GOT3 (cell line): Measurements from ENCODE around the gene GTF3C2.
A peak's percentile ranks its signal among the peaks of the same experiment; 100 is the strongest.
"Not testable (repeated sequence)": the region's sequence is repeated elsewhere in the genome, so short reads cannot be mapped to it uniquely, and the experiment has no call there.

ENCODE experiments used
- DNase-seq: peaks from one replicate; lab custom pipeline; 2025; ENCODE audit warnings: mixed read lengths; lab: John Stamatoyannopoulos, UW

GTF3C2 gene

DNA sequence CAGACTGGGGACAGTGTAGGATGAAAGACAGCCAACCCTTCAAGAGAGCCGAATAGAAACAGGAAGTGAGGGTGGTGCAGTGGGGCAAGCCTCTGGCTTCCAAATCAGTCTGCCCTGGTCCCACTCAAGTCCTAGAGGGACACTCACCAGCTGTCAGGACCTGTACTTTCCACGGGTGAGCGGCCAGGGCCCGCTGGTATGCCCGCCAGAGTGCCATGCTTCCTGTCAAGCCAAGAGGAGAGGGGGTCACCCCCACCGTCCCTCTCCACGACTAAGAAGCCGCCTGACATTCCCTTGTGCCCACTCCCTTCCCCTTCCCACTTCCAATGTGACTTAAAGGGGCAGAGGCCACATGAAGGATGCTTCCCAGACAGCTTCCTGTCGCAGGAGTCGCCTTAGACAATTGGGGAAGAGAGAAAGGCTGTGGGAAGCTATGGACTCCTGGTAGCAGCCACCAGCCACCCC, 34.2 kb downstream of the GTF3C2 start:
- no peak for DNase-seq

DNA sequence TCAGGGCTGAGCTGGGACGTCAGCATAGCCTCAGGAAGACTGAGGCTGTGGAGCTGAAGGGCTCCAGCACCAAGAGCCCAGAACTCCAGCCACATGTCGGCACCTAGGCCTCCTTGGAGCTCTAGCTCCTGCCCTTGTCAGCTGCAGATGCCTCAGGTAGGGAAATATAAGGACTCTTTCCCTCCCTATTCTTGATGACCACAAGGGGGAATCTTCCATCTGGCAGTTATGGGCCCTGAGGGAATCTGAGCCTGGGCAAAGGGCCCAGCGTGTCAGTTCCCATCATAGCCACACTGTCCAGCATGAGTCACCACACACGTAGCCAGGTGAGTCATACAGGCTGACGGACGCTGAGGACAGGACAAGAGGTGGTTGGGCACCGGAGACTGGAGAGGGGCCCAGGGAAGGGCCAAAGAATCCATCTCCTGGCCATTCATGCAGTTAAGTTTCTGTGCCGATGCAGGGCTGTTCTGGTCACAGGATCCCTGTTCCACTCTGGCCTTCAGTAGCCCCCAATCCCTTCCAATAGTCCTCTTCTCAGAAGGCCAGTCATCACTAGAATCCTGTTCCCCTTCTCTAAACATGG, 35.5 kb downstream of the GTF3C2 start:
- peak; percentile 86 for DNase-seq

DNA sequence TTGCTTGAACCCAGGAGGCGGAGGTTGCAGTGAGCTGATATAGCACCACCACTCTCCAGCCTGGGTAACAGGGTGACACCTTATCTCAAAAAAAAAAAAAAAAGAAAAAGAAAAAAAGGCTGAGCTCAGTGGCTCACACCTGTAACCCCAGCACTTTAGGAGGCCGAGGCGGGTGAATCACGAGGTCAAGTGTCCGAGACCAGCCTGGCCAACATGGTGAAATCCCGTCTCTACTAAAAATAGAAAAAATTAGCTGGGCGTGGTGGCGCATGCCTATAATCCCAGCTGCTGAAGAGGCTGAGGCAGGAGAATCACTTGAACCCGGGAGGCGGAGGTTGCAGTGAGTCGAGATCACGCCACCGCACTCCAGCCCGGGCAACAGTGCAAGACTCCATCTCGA, 36.7 kb downstream of the GTF3C2 start:
- DNase-seq, result not testable (repeated sequence)

DNA sequence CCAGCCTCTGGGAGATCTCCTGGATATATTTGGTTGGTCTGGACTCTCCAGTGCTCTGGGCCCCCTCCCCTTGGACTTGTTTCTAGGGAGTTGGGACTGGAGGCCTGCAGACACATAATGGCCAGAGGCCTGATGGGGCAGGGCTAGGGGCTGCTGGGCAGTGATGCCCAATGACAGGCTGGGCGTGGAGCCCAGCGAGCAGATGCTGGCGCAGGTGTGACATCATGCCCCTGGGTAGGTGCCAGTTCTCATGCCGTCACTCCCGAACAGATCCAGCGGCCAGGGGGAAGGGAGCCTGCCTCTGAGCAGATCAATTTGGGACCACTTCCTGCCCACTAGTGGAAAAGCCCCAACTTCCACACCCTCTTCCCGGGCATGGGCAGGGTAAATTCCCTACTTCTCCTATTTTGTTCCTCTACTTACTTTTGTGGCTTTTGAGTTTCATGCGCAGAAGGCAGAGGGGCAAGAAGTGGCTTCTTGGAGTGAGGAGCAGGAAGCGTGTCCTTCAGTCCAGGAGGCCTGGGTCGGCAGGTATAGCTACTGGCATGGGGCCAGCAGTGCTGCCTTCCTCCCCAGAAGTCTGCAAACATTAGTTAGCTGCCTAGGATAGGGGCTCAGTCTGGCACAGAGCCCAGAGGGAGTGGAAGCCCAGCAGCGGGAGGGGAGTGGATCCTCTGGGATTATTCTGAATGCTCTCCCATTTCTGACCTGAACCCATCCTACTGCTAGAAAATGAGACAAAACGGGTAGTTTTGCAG, 39.7 kb downstream of the GTF3C2 start:
- no peak for DNase-seq

DNA sequence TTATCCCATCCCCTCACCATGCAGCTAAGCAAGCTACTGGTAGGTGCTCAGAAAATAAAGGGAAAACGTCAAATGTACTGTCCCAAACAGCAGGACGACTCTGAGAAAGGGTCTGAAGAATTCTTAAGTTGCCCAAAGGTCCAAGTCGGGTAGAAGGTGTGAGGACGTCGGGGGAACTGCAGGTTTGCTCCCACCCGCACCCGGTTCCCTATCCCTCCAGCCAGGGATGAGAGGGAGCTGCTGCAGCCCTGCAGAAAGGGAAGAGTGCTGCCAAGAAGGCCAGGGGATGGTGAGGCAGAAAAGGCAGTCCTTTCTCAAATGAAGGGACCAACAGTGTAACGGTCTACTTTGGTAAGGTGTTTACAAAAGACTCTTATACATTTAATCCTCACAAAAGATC, 41.4 kb downstream of the GTF3C2 start:
- DNase-seq, result no peak

DNA sequence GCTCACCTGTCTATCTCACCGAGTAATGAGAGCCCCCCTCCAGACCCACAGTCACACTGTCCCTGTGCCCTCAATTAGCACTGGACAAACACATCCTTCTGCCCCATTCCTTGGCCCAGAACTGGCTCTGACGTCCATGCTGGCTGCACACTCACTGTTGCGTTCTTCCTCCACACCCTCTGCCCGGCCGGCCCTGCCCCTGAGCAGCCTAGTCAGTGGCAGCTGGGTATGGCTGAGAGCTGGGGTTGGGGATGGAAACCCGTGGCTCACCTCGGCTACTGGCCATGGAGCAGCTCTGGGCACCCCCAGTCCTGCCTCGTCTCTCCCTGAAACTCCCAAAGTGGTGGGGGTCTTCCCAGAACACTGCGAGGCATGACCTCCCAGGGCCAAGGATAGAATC, 41.9 kb downstream of the GTF3C2 start:
- DNase-seq, result no peak

DNA sequence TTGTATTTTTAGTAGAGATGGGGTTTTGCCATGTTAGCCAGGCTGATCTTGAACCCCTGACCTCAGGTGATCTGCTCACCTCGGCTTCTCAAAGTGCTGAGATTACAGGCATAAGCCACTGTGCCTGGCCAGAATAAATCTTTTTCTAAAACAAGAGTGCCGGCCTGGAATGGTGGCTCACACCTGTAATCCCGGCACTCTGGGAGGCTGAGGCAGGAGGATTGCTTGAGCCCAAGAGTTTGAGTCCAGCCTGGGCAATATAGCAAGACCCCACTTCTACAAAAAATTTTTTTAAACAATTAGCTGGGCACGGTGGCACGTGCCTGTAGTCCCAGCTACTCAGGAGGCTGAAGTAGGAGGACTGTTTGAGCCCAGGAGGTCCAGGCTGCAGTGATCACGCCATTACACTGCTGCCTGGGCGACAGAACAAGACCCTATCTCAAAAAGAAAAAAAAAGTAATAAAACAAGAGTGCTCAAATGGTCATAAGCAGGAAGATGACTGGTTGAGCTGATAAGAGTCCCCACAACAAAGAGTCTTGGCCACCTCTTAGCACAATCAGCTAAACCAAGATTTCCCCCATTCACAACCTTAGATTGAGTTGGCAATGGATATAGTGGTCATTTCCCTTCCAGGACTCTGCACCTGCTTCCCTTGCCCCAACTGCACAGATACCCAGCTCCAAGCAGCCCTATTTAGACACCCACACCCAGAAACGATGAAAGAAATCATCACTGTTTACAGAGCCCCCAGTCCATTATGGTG, 42.5 kb downstream of the GTF3C2 start:
- no peak for DNase-seq

DNA sequence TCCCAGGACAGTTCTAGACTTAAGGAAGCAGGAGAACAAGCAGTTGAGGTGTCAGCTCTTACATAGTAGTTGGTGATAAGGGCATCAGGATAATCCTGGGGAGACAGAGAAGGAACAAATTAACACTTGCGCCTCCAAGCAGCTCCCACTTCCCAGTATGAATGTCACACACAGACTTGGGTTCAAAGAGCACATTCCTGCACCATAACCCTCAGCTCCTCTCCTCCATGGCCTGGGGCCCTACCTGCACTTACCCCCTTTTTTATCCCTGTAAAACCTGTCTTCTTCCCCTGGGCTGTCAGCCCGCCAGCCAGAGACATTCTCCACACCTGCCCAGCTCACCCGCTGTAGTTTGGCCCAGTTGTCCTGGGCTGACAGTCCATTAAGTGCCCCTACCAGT, 44.4 kb downstream of the GTF3C2 start:
- no peak for DNase-seq

DNA sequence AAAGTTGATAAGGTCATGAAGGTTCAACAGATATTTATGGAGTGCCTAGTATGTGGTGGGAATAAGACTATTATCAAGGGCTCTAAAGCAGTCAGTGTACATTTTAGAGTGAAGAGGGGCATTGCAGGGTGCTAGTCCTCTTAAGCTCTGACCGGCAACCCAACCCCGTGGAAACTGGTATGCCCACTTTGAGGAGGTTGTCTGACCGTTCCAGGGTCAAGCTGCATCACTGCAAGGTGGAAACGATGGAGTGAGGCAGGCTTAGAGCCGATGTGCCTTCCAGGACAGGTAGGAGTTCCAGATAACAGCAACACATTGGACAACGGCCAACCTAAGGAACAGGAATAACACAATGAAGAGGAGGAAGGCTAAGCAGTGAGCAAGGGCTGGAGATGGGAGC, 46.9 kb downstream of the GTF3C2 start:
- no peak for DNase-seq

DNA sequence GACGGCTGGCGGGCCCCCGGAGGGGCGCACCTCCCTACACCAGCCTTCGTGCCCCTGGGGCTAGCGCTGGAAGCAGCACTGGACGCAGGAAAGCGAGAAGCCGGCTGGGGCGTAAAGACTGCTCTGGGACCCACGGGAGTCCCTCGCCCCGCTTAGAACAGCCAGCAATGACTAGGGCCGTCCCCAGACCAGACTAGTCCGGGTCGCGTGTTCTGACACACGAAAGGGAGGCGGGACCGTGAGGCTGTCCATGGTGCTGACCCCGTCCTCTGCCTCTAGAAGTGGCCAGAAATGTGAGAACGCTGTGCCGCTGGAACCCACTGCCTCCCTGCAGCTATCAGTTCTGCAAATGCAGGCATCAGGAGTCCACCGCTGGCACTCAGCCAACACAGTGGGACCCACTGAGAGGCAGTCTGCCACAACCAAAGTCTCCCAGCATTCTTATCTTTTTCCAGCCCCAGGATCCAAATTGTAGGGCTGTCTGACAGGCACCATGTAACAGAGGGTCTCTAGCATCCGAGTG, 48.1 kb downstream of the GTF3C2 start, which contains the start of gene UCN:
TSS of gene UCN (minus strand) at position 87 of the 523 bp plus-strand sequence. CDS start 550 bp downstream, outside the sequence.
- DNase-seq, result no peak

DNA sequence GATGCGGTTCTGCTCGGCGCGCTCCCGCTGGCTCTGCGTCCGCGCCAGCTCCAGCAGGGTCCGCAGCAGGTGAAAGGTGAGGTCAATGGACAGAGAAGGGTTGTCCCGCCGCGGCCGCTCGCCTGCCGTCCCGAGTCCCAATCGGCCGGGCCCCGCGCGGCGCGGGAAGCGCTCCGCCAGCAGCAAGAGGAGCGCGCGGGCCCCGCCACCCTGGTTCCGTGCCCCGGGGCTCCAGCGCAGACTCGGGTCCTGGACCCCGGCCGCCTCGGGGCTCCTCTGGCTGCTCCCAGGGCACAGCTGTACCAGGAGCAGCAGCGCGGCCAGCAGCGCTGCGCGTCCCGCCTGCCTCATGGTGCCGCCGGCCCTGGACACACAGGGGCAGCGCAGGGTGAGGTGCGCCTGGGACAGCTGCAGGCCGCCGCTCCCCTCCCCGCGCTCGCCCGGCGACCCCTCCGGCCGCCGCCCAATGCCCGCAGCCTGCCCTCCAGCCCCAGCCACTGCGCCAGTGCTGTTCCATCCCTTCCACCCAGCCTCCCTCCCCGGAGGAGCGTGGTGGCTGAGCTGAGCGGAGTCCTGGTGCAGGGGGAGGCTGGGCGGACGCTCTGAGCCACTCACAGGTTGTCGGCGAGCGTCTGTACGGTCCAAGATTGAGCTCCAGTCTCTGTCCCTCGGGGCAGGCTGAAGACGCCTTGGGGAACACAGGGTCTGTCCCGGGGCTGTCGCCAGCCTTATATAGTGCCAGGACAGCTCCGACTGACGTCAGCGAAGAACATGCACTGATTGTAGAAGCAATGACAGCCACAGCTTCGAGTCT, 48.8 kb downstream of the GTF3C2 start:
- DNase-seq, result no peak

DNA sequence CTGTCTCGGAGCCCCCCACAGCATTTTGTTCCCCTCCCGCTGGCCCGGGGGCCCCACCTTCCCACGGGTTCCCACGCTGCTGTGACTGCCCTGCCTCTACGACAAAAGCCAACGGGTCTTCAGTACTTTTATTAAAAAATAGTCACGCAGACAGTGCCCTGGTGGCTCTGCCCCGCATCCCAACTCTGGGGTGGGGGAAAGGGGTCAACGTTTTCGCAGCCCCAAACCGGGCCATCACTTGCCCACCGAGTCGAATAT, 49.3 kb downstream of the GTF3C2 start:
- DNase-seq, result no peak

DNA sequence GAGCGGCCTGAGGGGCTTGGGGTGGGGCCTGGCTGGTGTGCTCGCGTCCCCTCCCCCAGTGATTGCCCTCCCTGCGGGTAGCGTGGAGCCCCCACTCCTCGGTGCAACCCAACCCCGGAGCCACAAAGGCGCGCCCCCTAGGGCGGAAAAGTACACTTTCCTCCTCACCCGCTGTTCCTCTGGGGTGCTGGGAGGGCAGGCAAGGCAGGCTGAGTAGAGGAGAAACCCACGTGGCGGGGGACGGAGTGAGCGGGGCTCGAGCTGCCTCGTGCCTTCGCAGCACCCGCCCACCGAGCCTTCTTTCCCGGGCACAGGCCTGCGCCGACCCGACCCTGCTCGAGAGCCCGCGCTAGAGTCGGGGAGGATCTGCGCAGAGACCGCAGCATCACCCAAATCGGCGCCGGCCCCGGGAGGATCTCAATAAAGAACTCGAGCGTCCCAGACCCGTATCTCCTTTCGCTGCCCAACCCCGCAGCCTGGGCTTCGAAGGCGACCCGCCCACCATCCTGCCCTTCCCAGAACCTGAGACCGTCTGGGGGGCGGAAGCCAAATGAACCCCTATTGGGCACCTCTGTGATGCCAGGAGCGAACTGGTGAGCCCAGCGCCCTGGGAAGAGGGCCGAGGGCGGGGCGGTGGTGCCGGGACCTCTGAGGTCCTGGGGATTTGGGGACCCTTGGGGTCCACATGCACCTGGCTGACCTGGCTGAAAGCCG, 49.8 kb downstream of the GTF3C2 start:
- DNase-seq, result no peak

DNA sequence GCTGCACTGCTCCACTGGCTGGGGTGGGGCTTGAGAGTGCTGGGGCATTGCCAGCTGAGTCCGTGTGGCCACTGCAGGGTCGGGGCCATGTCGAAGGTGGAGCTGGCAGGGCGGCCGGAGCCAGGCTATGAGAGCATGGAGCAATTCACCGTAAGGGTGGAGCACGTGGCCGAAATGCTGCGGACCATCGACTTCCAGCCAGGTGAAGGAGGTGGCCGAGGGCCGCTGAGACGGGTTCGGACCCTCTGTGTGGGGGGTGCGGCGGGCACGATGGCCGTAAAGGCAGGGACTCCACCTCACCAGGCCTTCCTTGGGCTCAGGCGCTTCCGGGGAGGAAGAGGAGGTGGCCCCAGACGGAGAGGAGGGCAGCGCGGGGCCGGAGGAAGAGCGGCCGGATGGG, 50.4 kb downstream of the GTF3C2 start:
- no peak for DNase-seq

DNA sequence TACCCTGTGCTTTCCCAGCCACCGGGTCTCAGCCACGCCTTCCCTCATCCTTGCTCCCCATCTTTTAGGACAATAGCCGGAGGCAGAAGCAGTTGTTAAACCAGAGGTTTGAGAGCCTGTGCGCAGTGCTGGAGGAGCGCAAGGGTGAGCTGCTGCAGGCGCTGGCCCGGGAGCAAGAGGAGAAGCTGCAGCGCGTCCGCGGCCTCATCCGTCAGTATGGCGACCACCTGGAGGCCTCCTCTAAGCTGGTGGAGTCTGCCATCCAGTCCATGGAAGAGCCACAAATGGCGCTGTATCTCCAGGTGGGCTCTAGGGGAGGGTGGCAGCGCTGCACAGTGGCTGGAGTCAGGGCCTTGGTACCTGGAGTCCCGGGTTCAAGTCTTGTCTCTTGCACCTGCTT, 51.0 kb downstream of the GTF3C2 start:
- DNase-seq, result no peak

DNA sequence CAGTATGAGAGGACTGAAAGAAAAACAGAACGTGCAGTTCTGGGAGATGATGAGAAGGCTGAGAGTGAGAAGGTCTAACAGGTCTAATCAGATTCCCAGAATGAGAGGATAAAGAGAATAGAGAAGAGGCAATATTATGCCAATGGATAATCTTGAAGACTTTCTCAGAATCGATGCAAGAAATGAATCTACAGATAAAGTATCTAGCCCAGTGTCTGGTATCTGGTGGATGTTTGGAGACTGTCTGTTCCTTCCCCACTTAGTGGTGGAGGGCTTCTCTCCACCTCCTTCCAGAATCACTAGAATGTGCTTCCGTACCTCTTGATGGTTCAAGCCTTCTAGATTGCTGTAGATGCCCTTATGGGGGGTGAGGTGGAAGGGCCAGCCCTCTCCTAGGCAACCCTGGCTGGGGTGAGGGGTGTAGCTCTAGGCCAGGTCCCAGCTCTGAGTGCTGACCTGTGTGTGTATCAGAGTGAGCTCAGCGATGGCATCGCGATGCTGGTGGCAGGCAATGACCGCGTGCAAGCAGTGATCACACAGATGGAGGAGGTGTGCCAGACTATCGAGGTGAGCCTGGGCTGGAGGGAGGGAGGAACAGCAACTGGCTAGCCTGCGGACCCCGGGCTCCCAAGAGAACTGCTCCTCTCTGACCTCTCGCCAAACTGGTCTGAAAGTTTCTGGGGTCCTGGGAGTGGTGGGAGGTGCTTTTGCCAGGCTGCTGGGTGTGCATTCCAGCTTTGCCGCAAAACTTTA, 51.9 kb downstream of the GTF3C2 start:
- no peak for DNase-seq

DNA sequence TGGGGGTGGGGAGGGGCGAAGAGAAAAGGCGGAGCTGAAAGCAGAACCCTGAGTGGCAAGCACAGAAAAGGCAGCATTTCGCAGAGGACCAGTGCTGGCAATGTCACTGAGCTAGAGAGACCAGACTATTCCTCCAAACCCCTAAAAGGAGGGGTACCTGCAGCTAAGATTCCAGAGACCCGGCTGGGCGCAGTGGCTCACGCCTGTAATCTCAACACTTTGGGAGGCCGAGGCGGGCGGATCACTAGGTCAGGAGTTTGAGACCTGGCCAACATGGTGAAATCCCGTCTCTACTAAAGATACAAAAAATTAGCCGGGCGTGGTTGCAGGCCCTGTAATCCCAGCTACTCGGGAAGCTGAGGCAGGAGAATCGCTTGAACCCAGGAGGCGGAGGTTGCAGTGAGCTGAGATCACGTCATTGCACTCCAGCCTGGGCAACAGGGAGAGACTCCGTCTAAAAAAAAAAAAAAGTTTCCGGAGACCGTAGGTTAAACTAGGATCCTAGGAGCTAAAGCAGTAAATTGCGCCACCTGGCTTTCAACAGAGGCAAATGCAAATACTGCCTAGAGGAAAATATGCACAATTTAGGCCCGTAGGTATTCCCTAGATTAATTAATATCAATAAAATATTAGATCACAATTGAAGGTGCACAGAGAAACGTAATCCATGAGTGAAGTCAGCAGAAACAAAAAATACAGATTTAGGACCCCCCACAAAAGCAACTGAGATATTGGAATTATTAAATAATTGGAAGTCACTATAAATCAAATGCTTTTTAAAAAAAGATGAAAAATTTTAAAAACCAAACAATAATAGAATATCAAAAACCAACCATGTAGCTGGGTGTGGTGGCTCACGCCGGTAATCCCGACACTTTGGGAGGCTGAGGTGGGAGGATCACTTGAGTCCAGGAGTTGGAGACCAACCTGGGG, 53.2 kb downstream of the GTF3C2 start:
- no peak for DNase-seq

DNA sequence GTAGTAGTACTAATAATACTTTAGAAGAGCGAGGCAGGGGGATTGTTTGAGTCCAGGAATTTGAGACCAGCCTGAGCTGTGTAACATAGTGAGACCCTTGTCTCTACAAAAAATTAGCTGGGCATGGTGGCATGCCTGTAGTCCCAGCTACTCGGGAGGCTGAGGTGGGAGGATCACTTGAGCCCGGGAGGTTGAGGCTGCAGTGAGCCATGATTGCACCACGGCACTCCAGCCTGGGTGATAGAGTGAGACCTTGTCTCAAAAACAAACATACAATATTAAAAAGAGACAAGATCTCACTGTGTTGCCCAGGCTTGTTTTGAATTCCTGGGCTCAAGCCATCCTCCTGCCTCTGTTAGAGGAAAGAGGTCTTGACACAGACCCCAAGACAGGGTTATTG, 56.0 kb downstream of the GTF3C2 start:
- DNase-seq, result not testable (repeated sequence)

DNA sequence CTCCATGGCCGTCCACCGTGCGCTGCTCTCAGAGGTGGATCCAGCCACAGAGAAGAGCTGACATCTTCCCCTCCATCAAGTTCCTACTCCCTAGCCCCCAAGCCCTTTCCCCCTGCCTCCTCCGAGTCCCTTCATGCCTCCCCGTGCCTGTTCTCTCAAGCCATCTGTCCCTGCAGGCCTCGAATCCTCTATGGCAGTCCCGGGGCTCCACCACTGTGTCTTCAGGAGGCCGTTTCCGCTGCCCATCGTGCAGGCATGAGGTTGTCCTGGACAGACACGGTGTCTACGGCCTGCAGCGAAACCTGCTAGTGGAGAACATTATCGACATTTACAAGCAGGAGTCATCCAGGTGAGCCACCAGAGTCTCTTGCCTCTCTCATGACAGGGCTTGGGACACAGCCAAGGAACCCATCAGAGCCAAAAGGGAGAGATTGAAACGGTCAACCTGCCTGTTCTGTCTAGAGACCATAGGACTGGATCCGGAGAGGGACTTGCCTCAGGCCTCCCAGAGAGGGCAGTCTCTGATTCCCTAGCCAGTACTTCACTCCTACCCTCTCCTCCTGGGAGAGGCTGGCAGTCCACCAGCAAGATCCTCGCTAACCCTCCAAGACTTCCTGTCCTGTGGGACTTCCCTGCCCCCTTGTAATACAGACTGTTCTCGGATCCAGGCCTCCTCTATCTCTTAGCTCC, 58.0 kb downstream of the GTF3C2 start:
- DNase-seq, result no peak
